ENCODE results near the gene SLX9. TPM values are rescaled to one million over a fixed set of nuclear protein-coding genes. Genes with fewer than 3 reads are reported as not detected.

The SLX9 gene
- total RNA-seq, 4 donors from 2014 or later = 11.9 to 26.2 (median 16.1) TPM

GRCh38 chr21:44935533-44935927 is 4.3 kb upstream of the SLX9 start:
- no peak for ATAC-seq (ENCODE audit: low FRiP score)
- no peak for TF ChIP-seq CTCF (IDR thresholded peaks at IDR 0.05)
- DNase-seq (ENCODE audit: low spot score) = no peak

GRCh38 chr21:44938772-44939531 is 877 bp upstream of the SLX9 start:
- TF ChIP-seq CTCF (IDR thresholded peaks at IDR 0.05) = no peak
- DNase-seq (ENCODE audit: low spot score) = no peak

GRCh38 chr21:44940116-44940631 is 345 bp downstream of the SLX9 start:
- TF ChIP-seq CTCF (IDR thresholded peaks at IDR 0.05) = no peak
- ATAC-seq (ENCODE audit: low FRiP score) (peak; percentile 29), DNase-seq (ENCODE audit: low spot score) (no peak)

More at GRCh38 chr21:44938772-44939531, 877 bp upstream of the SLX9 start:
- ATAC-seq (ENCODE audit: low FRiP score) = no peak

- ATAC-seq (ENCODE audit: low FRiP score) (no peak), DNase-seq (ENCODE audit: low spot score) (no peak)
- TF ChIP-seq CTCF (IDR thresholded peaks at IDR 0.05) = no peak
Measured at GRCh38 chr21:44941567-44941966, 1.7 kb downstream of the SLX9 start.

GRCh38 chr21:44942566-44942965 is 2.7 kb downstream of the SLX9 start:
- no peak for TF ChIP-seq CTCF (IDR thresholded peaks at IDR 0.05)
- DNase-seq (ENCODE audit: low spot score) (no peak), ATAC-seq (ENCODE audit: low FRiP score) (no peak)

- TF ChIP-seq CTCF (IDR thresholded peaks at IDR 0.05) = no peak
- ATAC-seq (ENCODE audit: low FRiP score) (no peak), DNase-seq (ENCODE audit: low spot score) (no peak)
Measured at GRCh38 chr21:44943005-44943685, 3.3 kb downstream of the SLX9 start.

All from omental fat pad (tissue), 4 donors.